Keratinocyte (primary cell): ENCODE data around the gene USP38.
"Not testable (repeated sequence)": the region's sequence is repeated elsewhere in the genome, so short reads cannot be mapped to it uniquely, and the experiment has no call there.

Experiments used
- EZH2 ChIP-seq: IDR thresholded peaks from one replicate; pipeline ENCODE4 v1.6.1; 2012; ENCODE audit warnings: inconsistent platforms, mild to moderate bottlenecking, low read length, moderate library complexity
- TF ChIP-seq, protein P1 (sequence below), 3 experiments: IDR thresholded peaks in 1 of 3; conservative IDR thresholded peaks in 1 of 3; optimal IDR thresholded peaks in 1 of 3; 2 replicates in 2 of 3; 3 replicates in 1 of 3; pipeline versions ENCODE3 to v1.5.1; 2011; ENCODE audit warnings: low read length in 3 of 3, mild to moderate bottlenecking in 3 of 3, moderate library complexity in 2 of 3, control low read depth in 1 of 3, inconsistent platforms in 1 of 3; ENCODE audit not compliant: insufficient read depth in 2 of 3; ENCODE audit errors: extremely low read depth in 1 of 3

GRCh38 chr4:143237195-143237594, 52.5 kb downstream of the USP38 start:
- TF ChIP-seq, protein P1, sequence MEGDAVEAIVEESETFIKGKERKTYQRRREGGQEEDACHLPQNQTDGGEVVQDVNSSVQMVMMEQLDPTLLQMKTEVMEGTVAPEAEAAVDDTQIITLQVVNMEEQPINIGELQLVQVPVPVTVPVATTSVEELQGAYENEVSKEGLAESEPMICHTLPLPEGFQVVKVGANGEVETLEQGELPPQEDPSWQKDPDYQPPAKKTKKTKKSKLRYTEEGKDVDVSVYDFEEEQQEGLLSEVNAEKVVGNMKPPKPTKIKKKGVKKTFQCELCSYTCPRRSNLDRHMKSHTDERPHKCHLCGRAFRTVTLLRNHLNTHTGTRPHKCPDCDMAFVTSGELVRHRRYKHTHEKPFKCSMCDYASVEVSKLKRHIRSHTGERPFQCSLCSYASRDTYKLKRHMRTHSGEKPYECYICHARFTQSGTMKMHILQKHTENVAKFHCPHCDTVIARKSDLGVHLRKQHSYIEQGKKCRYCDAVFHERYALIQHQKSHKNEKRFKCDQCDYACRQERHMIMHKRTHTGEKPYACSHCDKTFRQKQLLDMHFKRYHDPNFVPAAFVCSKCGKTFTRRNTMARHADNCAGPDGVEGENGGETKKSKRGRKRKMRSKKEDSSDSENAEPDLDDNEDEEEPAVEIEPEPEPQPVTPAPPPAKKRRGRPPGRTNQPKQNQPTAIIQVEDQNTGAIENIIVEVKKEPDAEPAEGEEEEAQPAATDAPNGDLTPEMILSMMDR (optimal IDR thresholded peaks at IDR 0.05 in 1 of 3, IDR thresholded peaks at IDR 0.05 in 1 of 3, conservative IDR thresholded peaks at IDR 0.05 in 1 of 3; ENCODE audit: extremely low read depth in 1 of 3, insufficient read depth in 2 of 3, low read length in 3 of 3), result not testable (repeated sequence)
- TF ChIP-seq EZH2, result not testable (repeated sequence)
